ENCODE data around the gene CXCL3.

CXCL3 gene

GRCh38 chr4:74013264-74013663 lies 25.2 kb downstream of the CXCL3 start:
- DNase-seq (ENCODE audit: low spot score) = no peak

- no peak for DNase-seq (ENCODE audit: low spot score)
These were observed 26.4 kb downstream of the CXCL3 start for GRCh38 chr4:74012130-74012529.

- DNase-seq (ENCODE audit: low spot score) = no peak
These were observed 29.2 kb downstream of the CXCL3 start for GRCh38 chr4:74009307-74009706.

- peak; percentile 78 for DNase-seq (ENCODE audit: low spot score)
These were observed 32.4 kb downstream of the CXCL3 start for GRCh38 chr4:74006009-74006476.

GRCh38 chr4:74005528-74005927 lies 33.0 kb downstream of the CXCL3 start:
- DNase-seq (ENCODE audit: low spot score) = peak; percentile 96

GRCh38 chr4:74004668-74005067 lies 33.8 kb downstream of the CXCL3 start:
- peak; percentile 4 for DNase-seq (ENCODE audit: low spot score)

- no peak for DNase-seq (ENCODE audit: low spot score)
These were observed 38.2 kb downstream of the CXCL3 start for GRCh38 chr4:74000301-74000700.

GRCh38 chr4:73998040-73999011 lies 40.2 kb downstream of the CXCL3 start, which contains the start of gene CXCL5:
CXCL5 (minus strand) TSS chr4:73998677; CDS start chr4:73998581, 96 bp downstream.
- no peak for DNase-seq (ENCODE audit: low spot score)

- no peak for DNase-seq (ENCODE audit: low spot score)
These were observed 46.4 kb downstream of the CXCL3 start for GRCh38 chr4:73992050-73992449.

GRCh38 chr4:73991742-73992000 lies 46.8 kb downstream of the CXCL3 start:
- DNase-seq (ENCODE audit: low spot score) = no peak

- no peak for DNase-seq (ENCODE audit: low spot score)
These were observed 47.3 kb downstream of the CXCL3 start for GRCh38 chr4:73990988-73991741.

- DNase-seq (ENCODE audit: low spot score) = no peak
These were observed 48.6 kb downstream of the CXCL3 start for GRCh38 chr4:73989928-73990327.

- no peak for DNase-seq (ENCODE audit: low spot score)
These were observed 49.5 kb downstream of the CXCL3 start for GRCh38 chr4:73989031-73989430.

- DNase-seq (ENCODE audit: low spot score) = no peak
These were observed 50.4 kb downstream of the CXCL3 start, which contains the start of gene PPBP for GRCh38 chr4:73988061-73988460. PPBP (minus strand) TSS chr4:73988190; CDS start chr4:73988103, 87 bp downstream.
